Measurements from ENCODE around the gene KATNAL1. TPM values are rescaled to one million over a fixed set of nuclear protein-coding genes. Genes with fewer than 3 reads are reported as not detected.

KATNAL1 gene
- polyA plus RNA-seq, 4 donors = 0.22 to 3.0 (median 1.5) TPM

- 86 to 90% (median 90%) methylated on average over 17 of the region's 17 CpGs for WGBS, 3 donors
- Histone ChIP-seq H3K4me1 (ENCODE audit: control insufficient read depth in 3 of 3, insufficient read depth in 2 of 3, low read depth in 1 of 3, low read length in 2 of 3) (no peaks in the 10 kb centered on the region), H3K9me3 (ENCODE audit: control insufficient read depth in 2 of 2, insufficient read depth in 1 of 2, low read depth in 1 of 2, low read length in 1 of 2) (no peaks in the 10 kb centered on the region), H3K4me3 (ENCODE audit: low read depth in 1 of 3, low read length in 3 of 3) (no peak overlapping the region), H3K27me3 (ENCODE audit: control insufficient read depth in 3 of 3, insufficient read depth in 3 of 3, low read length in 3 of 3) (peaks cover 0 to 5% (median 0%) of the 10 kb centered on the region in 3 donors), H3K36me3 (ENCODE audit: control insufficient read depth in 3 of 3, insufficient read depth in 2 of 3, low read depth in 1 of 3, low read length in 3 of 3) (no peaks in the 10 kb centered on the region), H3K27ac (ENCODE audit: low read depth in 1 of 3, low read length in 2 of 3) (no peak overlapping the region)
- DNase-seq = no peak
- no peak for FAIRE-seq
Measured at GRCh38 chr13:30156826-30157615, 150.3 kb downstream of the KATNAL1 start.

GRCh38 chr13:30156270-30156669, 151.1 kb downstream of the KATNAL1 start:
- WGBS, 3 donors = 68 to 80% (median 70%) methylated on average over 6 of the region's 6 CpGs

GRCh38 chr13:30154931-30155330, 152.4 kb downstream of the KATNAL1 start:
- Histone ChIP-seq H3K4me3 (ENCODE audit: low read depth in 1 of 3, low read length in 3 of 3) (no peak overlapping the region), H3K27me3 (ENCODE audit: control insufficient read depth in 3 of 3, insufficient read depth in 3 of 3, low read length in 3 of 3) (peaks cover 0 to 8% (median 0%) of the 10 kb centered on the region in 3 donors), H3K4me1 (ENCODE audit: control insufficient read depth in 3 of 3, insufficient read depth in 2 of 3, low read depth in 1 of 3, low read length in 2 of 3) (no peaks in the 10 kb centered on the region), H3K27ac (ENCODE audit: low read depth in 1 of 3, low read length in 2 of 3) (no peak overlapping the region), H3K9me3 (ENCODE audit: control insufficient read depth in 2 of 2, insufficient read depth in 1 of 2, low read depth in 1 of 2, low read length in 1 of 2) (no peaks in the 10 kb centered on the region), H3K36me3 (ENCODE audit: control insufficient read depth in 3 of 3, insufficient read depth in 2 of 3, low read depth in 1 of 3, low read length in 3 of 3) (no peaks in the 10 kb centered on the region)
- DNase-seq (no peak), FAIRE-seq (no peak)
- WGBS, 3 donors = 76 to 88% (median 78%) methylated on average over 10 of the region's 10 CpGs

More at GRCh38 chr13:30156270-30156669, 151.1 kb downstream of the KATNAL1 start:
- H3K4me1 ChIP-seq (ENCODE audit: control insufficient read depth in 3 of 3, insufficient read depth in 2 of 3, low read depth in 1 of 3, low read length in 2 of 3) = no peaks in the 10 kb centered on the region
- FAIRE-seq (no peak), DNase-seq (no peak)
- no peak overlapping the region for H3K27ac ChIP-seq (ENCODE audit: low read depth in 1 of 3, low read length in 2 of 3)
- peaks cover 0 to 5% (median 0%) of the 10 kb centered on the region in 3 donors for H3K27me3 ChIP-seq (ENCODE audit: control insufficient read depth in 3 of 3, insufficient read depth in 3 of 3, low read length in 3 of 3)
- H3K36me3 ChIP-seq (ENCODE audit: control insufficient read depth in 3 of 3, insufficient read depth in 2 of 3, low read depth in 1 of 3, low read length in 3 of 3) = no peaks in the 10 kb centered on the region
- no peaks in the 10 kb centered on the region for H3K9me3 ChIP-seq (ENCODE audit: control insufficient read depth in 2 of 2, insufficient read depth in 1 of 2, low read depth in 1 of 2, low read length in 1 of 2)
- no peak overlapping the region for H3K4me3 ChIP-seq (ENCODE audit: low read depth in 1 of 3, low read length in 3 of 3)

GRCh38 chr13:30154531-30154930, 152.8 kb downstream of the KATNAL1 start:
- Histone ChIP-seq H3K27ac (ENCODE audit: low read depth in 1 of 3, low read length in 2 of 3) (no peak overlapping the region), H3K27me3 (ENCODE audit: control insufficient read depth in 3 of 3, insufficient read depth in 3 of 3, low read length in 3 of 3) (peaks cover 0 to 8% (median 0%) of the 10 kb centered on the region in 3 donors), H3K36me3 (ENCODE audit: control insufficient read depth in 3 of 3, insufficient read depth in 2 of 3, low read depth in 1 of 3, low read length in 3 of 3) (no peaks in the 10 kb centered on the region), H3K9me3 (ENCODE audit: control insufficient read depth in 2 of 2, insufficient read depth in 1 of 2, low read depth in 1 of 2, low read length in 1 of 2) (no peaks in the 10 kb centered on the region), H3K4me3 (ENCODE audit: low read depth in 1 of 3, low read length in 3 of 3) (no peak overlapping the region), H3K4me1 (ENCODE audit: control insufficient read depth in 3 of 3, insufficient read depth in 2 of 3, low read depth in 1 of 3, low read length in 2 of 3) (no peaks in the 10 kb centered on the region)
- FAIRE-seq = no peak
- 91 to 93% (median 92%) methylated on average over 20 of the region's 20 CpGs for WGBS, 3 donors
- DNase-seq = no peak

GRCh38 chr13:30153545-30154426, 153.6 kb downstream of the KATNAL1 start:
- H3K9me3 ChIP-seq (ENCODE audit: control insufficient read depth in 2 of 2, insufficient read depth in 1 of 2, low read depth in 1 of 2, low read length in 1 of 2) = no peaks in the 10 kb centered on the region
- no peak overlapping the region for H3K27ac ChIP-seq (ENCODE audit: low read depth in 1 of 3, low read length in 2 of 3)
- H3K4me1 ChIP-seq (ENCODE audit: control insufficient read depth in 3 of 3, insufficient read depth in 2 of 3, low read depth in 1 of 3, low read length in 2 of 3) = no peaks in the 10 kb centered on the region
- FAIRE-seq (no peak), DNase-seq (peak in 1 of 2 donors; percentile 28)
- WGBS, 3 donors = 64 to 68% (median 66%) methylated on average over 35 of the region's 35 CpGs
- no peak overlapping the region for H3K4me3 ChIP-seq (ENCODE audit: low read depth in 1 of 3, low read length in 3 of 3)
- H3K36me3 ChIP-seq (ENCODE audit: control insufficient read depth in 3 of 3, insufficient read depth in 2 of 3, low read depth in 1 of 3, low read length in 3 of 3) = no peaks in the 10 kb centered on the region
- H3K27me3 ChIP-seq (ENCODE audit: control insufficient read depth in 3 of 3, insufficient read depth in 3 of 3, low read length in 3 of 3) = peaks cover 0 to 8% (median 0%) of the 10 kb centered on the region in 3 donors

Other genes with a start within 250 kb of the KATNAL1 start
- gene UBE2L5, start 114.9 kb upstream of the KATNAL1 start, polyA plus RNA-seq = under 1 TPM in 1 of 4 donors, not detected in 3; 0.18 TPM
- 100 to 1,000 TPM; 244 to 598 (median 374) TPM for gene HMGB1, start 158.4 kb upstream of the KATNAL1 start, polyA plus RNA-seq